A549 (cell line): ENCODE measurements around the gene BOD1L1. TPM values are rescaled to one million over a fixed set of nuclear protein-coding genes. Genes with fewer than 3 reads are reported as not detected.

ENCODE experiments used
- ATAC-seq, 2 experiments: fragments of 200-7000 bp in 1 of 2; fragments of >200 bp in 1 of 2; cut with Nextera tagmentation in 1 of 2; cut with Tn5 transposase in 1 of 2; 3 replicates each; pipeline versions ENCODE4 v1.8.0 to v1.9.1; 2018 to 2020; ENCODE audit warnings: mild to moderate bottlenecking in 1 of 2, moderate library complexity in 1 of 2
- CTCF ChIA-PET: fragments of 300-600 bp; sonication (Branson Sonifier 250); formaldehyde crosslinking; extraction: SDS; loops from one replicate; lab custom pipeline; 2021; ENCODE audit warnings: antibody characterized with exemption, inconsistent platforms; lab: Yijun Ruan, JAX
- POLR2A ChIA-PET: fragments of 350-600 bp; formaldehyde crosslinking; extraction: SDS; loops from one replicate; lab custom pipeline; 2021; ENCODE audit warnings: antibody characterized with exemption, inconsistent platforms; lab: Yijun Ruan, JAX
- DNase-seq, 2 experiments: peaks; one replicate each; pipeline versions ENCODE4 v3.0.0 to v3.0.0-alpha.2; 2011 to 2016; ENCODE audit warnings: low read depth in 1 of 2, low spot score in 1 of 2
- FAIRE-seq: peaks from 2 replicates; lab custom pipeline; 2011; peaks lifted over from hg19 to GRCh38; lab: Jason Lieb, UNC
- H3K27ac ChIP-seq, 2 experiments: fragments of >200 bp; sonication (Bioruptor Twin); formaldehyde crosslinking; 3 replicates each; pipeline ENCODE4 v1.5.1; 2016 to 2017
- H3K4me1 ChIP-seq: fragments of >200 bp; sonication (Bioruptor Twin); formaldehyde crosslinking; 3 replicates; pipeline ENCODE4 v1.6.1; 2016
- H3K4me2 ChIP-seq: fragments of >200 bp; sonication (Bioruptor Twin); formaldehyde crosslinking; 3 replicates; pipeline ENCODE4 v1.6.1; 2016
- H3K4me3 ChIP-seq: fragments of >200 bp; sonication (Bioruptor Twin); formaldehyde crosslinking; 3 replicates; pipeline ENCODE4 v1.5.1; 2016
- H3K9me3 ChIP-seq: fragments of >200 bp; sonication (Bioruptor Twin); formaldehyde crosslinking; 3 replicates; pipeline ENCODE4 v1.6.1; 2016
- BHLHE40 ChIP-seq: IDR thresholded peaks from 2 replicates; pipeline ENCODE4 v1.6.1; 2012; ENCODE audit warnings: low read depth, low read length, inconsistent platforms
- CBX2 ChIP-seq: fragments of 200-600 bp; sonication (generic); IDR thresholded peaks from 2 replicates; pipeline ENCODE4 v1.6.1; 2016; ENCODE audit warnings: low read depth, mild to moderate bottlenecking, borderline replicate concordance
- CEBPB ChIP-seq, 2 experiments: fragments of >200 bp in 1 of 2; sonication (Bioruptor Twin) in 1 of 2; formaldehyde crosslinking in 1 of 2; IDR thresholded peaks; 2 replicates each; pipeline ENCODE4 v1.6.1; 2012 to 2016
- CHD4 ChIP-seq: fragments of 200-600 bp; sonication (generic); IDR thresholded peaks from 2 replicates; pipeline ENCODE4 v1.6.1; 2016; ENCODE audit warnings: antibody characterized with exemption, mild to moderate bottlenecking, borderline replicate concordance
- EHF ChIP-seq: fragments of 250-450 bp; sonication (Bioruptor Pico); IDR thresholded peaks from 2 replicates; pipeline ENCODE4 v1.5.0; 2020; ENCODE audit warnings: mild to moderate bottlenecking
- EHMT2 ChIP-seq: fragments of 200-600 bp; sonication (generic); IDR thresholded peaks from 2 replicates; pipeline ENCODE4 v1.6.1; 2016; ENCODE audit warnings: antibody characterized with exemption, low read depth, mild to moderate bottlenecking, moderate library complexity
- EP300 ChIP-seq, 2 experiments: fragments of >200 bp; sonication (Bioruptor Twin); formaldehyde crosslinking; IDR thresholded peaks; 2 replicates in 1 of 2; 3 replicates in 1 of 2; pipeline ENCODE4 v1.6.1; 2016 to 2017
- ESRRA ChIP-seq: fragments of 150-350 bp; IDR thresholded peaks from 2 replicates; pipeline ENCODE4 v1.6.1; 2014; ENCODE audit warnings: mild to moderate bottlenecking, low read length, borderline replicate concordance
- FOSB ChIP-seq: fragments of 250-450 bp; sonication (Bioruptor Pico); IDR thresholded peaks from 2 replicates; pipeline ENCODE4 v1.5.0; 2020; ENCODE audit warnings: mild to moderate bottlenecking, moderate library complexity
- FOSL2 ChIP-seq, 2 experiments: fragments of 450-650 bp in 1 of 2; fragments of >200 bp in 1 of 2; sonication (Bioruptor Twin) in 1 of 2; formaldehyde crosslinking; IDR thresholded peaks; 2 replicates each; pipeline versions ENCODE4 v1.5.0 to v1.6.1; 2016 to 2020; ENCODE audit warnings: mild to moderate bottlenecking in 1 of 2, moderate library complexity in 1 of 2
- GATA3 ChIP-seq: IDR thresholded peaks from 2 replicates; pipeline ENCODE4 v1.6.1; 2012; ENCODE audit warnings: borderline replicate concordance
- HDAC2 ChIP-seq: fragments of 200-600 bp; sonication (generic); IDR thresholded peaks from 2 replicates; pipeline ENCODE4 v1.6.1; 2016
- HOXB5 ChIP-seq: fragments of 250-450 bp; sonication (Bioruptor Pico); IDR thresholded peaks from 2 replicates; pipeline ENCODE4 v1.5.0; 2020; ENCODE audit warnings: mild to moderate bottlenecking, moderate library complexity
- JUN ChIP-seq, 2 experiments: fragments of >200 bp; sonication (Bioruptor Twin); formaldehyde crosslinking; IDR thresholded peaks; 2 replicates in 1 of 2; 3 replicates in 1 of 2; pipeline ENCODE4 v1.6.1; 2016 to 2017
- JUNB ChIP-seq: fragments of >200 bp; sonication (Bioruptor Twin); formaldehyde crosslinking; IDR thresholded peaks from 2 replicates; pipeline ENCODE4 v1.6.1; 2016
- KDM5A ChIP-seq: fragments of 200-600 bp; sonication (generic); IDR thresholded peaks from 2 replicates; pipeline ENCODE4 v1.6.1; 2016; ENCODE audit warnings: antibody characterized with exemption, mild to moderate bottlenecking
- MYC ChIP-seq: IDR thresholded peaks from 2 replicates; pipeline ENCODE4 v1.6.1; 2012; ENCODE audit warnings: mild to moderate bottlenecking, inconsistent platforms, low read length, improper control_type of control experiment, borderline replicate concordance
- NPAS2 ChIP-seq: fragments of 250-450 bp; sonication (Bioruptor Pico); IDR thresholded peaks from 2 replicates; pipeline ENCODE4 v1.8.0; 2022; ENCODE audit warnings: mild to moderate bottlenecking, moderate library complexity, borderline replicate concordance
- PHF8 ChIP-seq: fragments of 200-600 bp; sonication (generic); IDR thresholded peaks from 2 replicates; pipeline ENCODE4 v1.6.1; 2016; ENCODE audit warnings: low read depth, mild to moderate bottlenecking, antibody characterized with exemption, moderate library complexity, borderline replicate concordance
- POLR2A ChIP-seq: IDR thresholded peaks from 2 replicates; pipeline ENCODE4 v1.6.1; 2012; ENCODE audit warnings: mild to moderate bottlenecking, low read length
- POLR2AphosphoS2 ChIP-seq: conservative IDR thresholded peaks from 2 replicates; pipeline ENCODE4 v1.6.1; 2012; ENCODE audit warnings: low read length, improper control_type of control experiment, inconsistent platforms
- RAD21 ChIP-seq, 2 experiments: fragments of >200 bp in 1 of 2; sonication (Bioruptor Twin) in 1 of 2; formaldehyde crosslinking in 1 of 2; IDR thresholded peaks in 1 of 2; conservative IDR thresholded peaks in 1 of 2; 2 replicates in 1 of 2; 3 replicates in 1 of 2; pipeline ENCODE4 v1.6.1; 2012 to 2018; ENCODE audit warnings: inconsistent platforms in 1 of 2
- RARB ChIP-seq: fragments of 250-450 bp; sonication (Bioruptor Pico); IDR thresholded peaks from 2 replicates; pipeline ENCODE4 v1.8.0; 2021; ENCODE audit warnings: mild to moderate bottlenecking, moderate library complexity
- RCOR1 ChIP-seq: fragments of 150-350 bp; IDR thresholded peaks from 2 replicates; pipeline ENCODE4 v1.6.1; 2014; ENCODE audit warnings: antibody characterized with exemption, low read length, low read depth
- RFX5 ChIP-seq: fragments of 450-650 bp; IDR thresholded peaks from 2 replicates; pipeline ENCODE4 v1.7.1; 2014; ENCODE audit warnings: antibody characterized with exemption, mild to moderate bottlenecking, moderate library complexity
- SREBF2 ChIP-seq: fragments of 450-650 bp; IDR thresholded peaks from 2 replicates; pipeline ENCODE4 v1.6.1; 2014; ENCODE audit warnings: mild to moderate bottlenecking, moderate library complexity
- TP53 ChIP-seq: fragments of 250-450 bp; sonication (Bioruptor Pico); IDR thresholded peaks from 2 replicates; pipeline ENCODE4 v1.5.0; 2021; ENCODE audit warnings: mild to moderate bottlenecking, moderate library complexity
- ZFP36 ChIP-seq: fragments of 450-650 bp; IDR thresholded peaks from 2 replicates; pipeline ENCODE4 v1.6.1; 2014; ENCODE audit warnings: borderline replicate concordance; ENCODE audit not compliant: partially characterized antibody
- ZSCAN20 ChIP-seq: fragments of 250-450 bp; sonication (Bioruptor Pico); IDR thresholded peaks from 2 replicates; pipeline ENCODE4 v1.8.0; 2022; ENCODE audit warnings: mild to moderate bottlenecking, moderate library complexity
- polyA plus RNA-seq, 4 experiments: library from polyadenylated mRNA; depleted of rRNA in 3 of 4; stranded (reverse); fragments of >200 nt; fragmentation: RNase III in 1 of 4; extraction: RNeasy Plus Mini Kit Qiagen cat#74134 plus additional on column Dnase treatment in 1 of 4; gene quantifications; 2 replicates in 3 of 4; 3 replicates in 1 of 4; pipeline ENCODE4 v1.2.3, GENCODE V29; 2011 to 2017
- TF ChIP-seq, protein P1 (sequence below): IDR thresholded peaks from 2 replicates; pipeline ENCODE4 v1.6.1; 2012
- TF ChIP-seq, protein P2 (sequence below): fragments of 200-600 bp; sonication (generic); IDR thresholded peaks from 2 replicates; pipeline ENCODE4 v1.6.1; 2016; ENCODE audit warnings: antibody characterized with exemption, mild to moderate bottlenecking, moderate library complexity
- TF ChIP-seq, protein P3 (sequence below): fragments of 450-650 bp; IDR thresholded peaks from 2 replicates; pipeline ENCODE4 v1.6.1; 2014; ENCODE audit warnings: antibody characterized with exemption
- TF ChIP-seq, protein P4 (sequence below): fragments of >200 bp; sonication (Bioruptor Twin); formaldehyde crosslinking; IDR thresholded peaks from 3 replicates; pipeline ENCODE4 v1.6.1; 2016

Gene BOD1L1
- polyA plus RNA-seq, 2 of the 4 experiments (the other 2 are of a cell fraction), result 16.4 to 27.7 TPM

DNA sequence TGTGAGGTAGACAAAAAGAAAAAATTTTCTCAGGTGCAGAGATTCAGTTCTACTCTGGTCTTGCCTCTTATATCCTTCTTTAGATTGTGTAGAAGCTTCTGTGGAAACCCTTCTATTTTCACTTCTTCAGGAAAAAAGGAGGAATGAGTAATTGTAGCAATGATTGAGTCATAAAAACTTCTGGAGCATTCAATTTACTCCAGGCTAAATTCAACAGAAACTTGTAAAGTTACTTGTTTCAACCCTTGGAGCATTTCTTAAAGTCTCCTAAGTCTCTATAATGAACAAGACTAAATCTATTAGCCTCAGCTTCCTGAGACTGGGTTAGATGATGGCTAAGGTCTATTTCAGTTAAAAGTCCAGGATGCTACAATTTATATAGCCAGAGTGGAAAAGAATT, 29.9 kb downstream of the BOD1L1 start:
- DNase-seq, result no peak
- peaks cover 34% of the 10 kb centered on the region for H3K4me1 ChIP-seq
- H3K4me2 ChIP-seq, result peak overlapping the region; percentile 54
- H3K4me3 ChIP-seq, result no peak overlapping the region
- H3K9me3 ChIP-seq, result no peaks in the 10 kb centered on the region
- H3K27ac ChIP-seq, result peak overlapping the region; percentile 78 to 85
- TF ChIP-seq JUN (IDR thresholded peaks at IDR 0.05) (no peak), CHD4 (no peak), POLR2A (no peak), ZSCAN20 (CRISPR knock-in tag) (no peak)
- CTCF ChIA-PET, result interaction anchor here (0.7 to 1.2 kb wide), 2 partner anchors 39 to 56 kb away, joined by 3 read pairs; no protein-coding TSS in a partner anchor
- no peak for FAIRE-seq
- POLR2A ChIA-PET, result no interaction called here
- ATAC-seq, result peak; percentile 32 to 37; a peak in 3 of 6 replicates

DNA sequence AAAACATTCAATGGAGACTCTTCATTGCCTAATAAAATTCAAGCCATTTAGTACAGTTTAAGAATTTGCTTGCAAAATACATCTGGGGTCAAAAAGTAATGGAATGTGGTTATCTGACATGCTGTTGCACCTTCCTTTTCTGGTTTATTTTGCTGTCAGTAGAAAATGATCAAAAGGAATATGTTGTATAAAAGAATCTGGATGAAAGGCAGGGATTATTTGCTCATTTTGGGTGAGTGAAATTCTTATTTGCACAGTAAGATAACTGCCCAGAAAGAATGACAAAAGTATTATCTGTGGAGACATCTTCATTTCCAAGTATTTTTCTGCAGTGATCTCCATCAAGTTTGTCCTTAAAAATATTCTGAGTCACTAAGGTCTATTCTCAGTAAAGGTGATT, 30.4 kb downstream of the BOD1L1 start:
- peaks cover 34% of the 10 kb centered on the region for H3K4me1 ChIP-seq
- peak overlapping the region; percentile 54 for H3K4me2 ChIP-seq
- DNase-seq (peak in 1 of 2 experiments; percentile 29), FAIRE-seq (no peak), ATAC-seq (peak; percentile 48 to 55; a peak in 4 of 6 replicates)
- no peak overlapping the region for H3K4me3 ChIP-seq
- CTCF ChIA-PET, result interaction anchor here (1.2 kb wide), 1 partner anchor 56 kb away, joined by 3 read pairs; no protein-coding TSS in a partner anchor
- POLR2A ChIA-PET, result no interaction called here
- peak overlapping the region; percentile 78 to 85; a peak in 5 of 6 replicates for H3K27ac ChIP-seq
- no peaks in the 10 kb centered on the region for H3K9me3 ChIP-seq
- TF ChIP-seq EHMT2, result no peak
- no peak for TF ChIP-seq RAD21 (conservative IDR thresholded peaks at IDR 0.05 in 1 of 2, IDR thresholded peaks at IDR 0.05 in 1 of 2)
- TF ChIP-seq HOXB5 (CRISPR knock-in tag), result no peak
- TF ChIP-seq ZFP36, result no peak
- TF ChIP-seq, protein P1, sequence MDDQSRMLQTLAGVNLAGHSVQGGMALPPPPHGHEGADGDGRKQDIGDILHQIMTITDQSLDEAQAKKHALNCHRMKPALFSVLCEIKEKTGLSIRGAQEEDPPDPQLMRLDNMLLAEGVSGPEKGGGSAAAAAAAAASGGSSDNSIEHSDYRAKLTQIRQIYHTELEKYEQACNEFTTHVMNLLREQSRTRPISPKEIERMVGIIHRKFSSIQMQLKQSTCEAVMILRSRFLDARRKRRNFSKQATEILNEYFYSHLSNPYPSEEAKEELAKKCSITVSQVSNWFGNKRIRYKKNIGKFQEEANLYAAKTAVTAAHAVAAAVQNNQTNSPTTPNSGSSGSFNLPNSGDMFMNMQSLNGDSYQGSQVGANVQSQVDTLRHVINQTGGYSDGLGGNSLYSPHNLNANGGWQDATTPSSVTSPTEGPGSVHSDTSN, result no peak
- no peak for TF ChIP-seq NPAS2
- TF ChIP-seq EP300 (IDR thresholded peaks at IDR 0.05), result peak; percentile 53 to 79; a peak in 3 of 5 replicates
- TF ChIP-seq ESRRA, result no peak
- TF ChIP-seq, protein P2, sequence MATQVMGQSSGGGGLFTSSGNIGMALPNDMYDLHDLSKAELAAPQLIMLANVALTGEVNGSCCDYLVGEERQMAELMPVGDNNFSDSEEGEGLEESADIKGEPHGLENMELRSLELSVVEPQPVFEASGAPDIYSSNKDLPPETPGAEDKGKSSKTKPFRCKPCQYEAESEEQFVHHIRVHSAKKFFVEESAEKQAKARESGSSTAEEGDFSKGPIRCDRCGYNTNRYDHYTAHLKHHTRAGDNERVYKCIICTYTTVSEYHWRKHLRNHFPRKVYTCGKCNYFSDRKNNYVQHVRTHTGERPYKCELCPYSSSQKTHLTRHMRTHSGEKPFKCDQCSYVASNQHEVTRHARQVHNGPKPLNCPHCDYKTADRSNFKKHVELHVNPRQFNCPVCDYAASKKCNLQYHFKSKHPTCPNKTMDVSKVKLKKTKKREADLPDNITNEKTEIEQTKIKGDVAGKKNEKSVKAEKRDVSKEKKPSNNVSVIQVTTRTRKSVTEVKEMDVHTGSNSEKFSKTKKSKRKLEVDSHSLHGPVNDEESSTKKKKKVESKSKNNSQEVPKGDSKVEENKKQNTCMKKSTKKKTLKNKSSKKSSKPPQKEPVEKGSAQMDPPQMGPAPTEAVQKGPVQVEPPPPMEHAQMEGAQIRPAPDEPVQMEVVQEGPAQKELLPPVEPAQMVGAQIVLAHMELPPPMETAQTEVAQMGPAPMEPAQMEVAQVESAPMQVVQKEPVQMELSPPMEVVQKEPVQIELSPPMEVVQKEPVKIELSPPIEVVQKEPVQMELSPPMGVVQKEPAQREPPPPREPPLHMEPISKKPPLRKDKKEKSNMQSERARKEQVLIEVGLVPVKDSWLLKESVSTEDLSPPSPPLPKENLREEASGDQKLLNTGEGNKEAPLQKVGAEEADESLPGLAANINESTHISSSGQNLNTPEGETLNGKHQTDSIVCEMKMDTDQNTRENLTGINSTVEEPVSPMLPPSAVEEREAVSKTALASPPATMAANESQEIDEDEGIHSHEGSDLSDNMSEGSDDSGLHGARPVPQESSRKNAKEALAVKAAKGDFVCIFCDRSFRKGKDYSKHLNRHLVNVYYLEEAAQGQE, result no peak
- TF ChIP-seq HDAC2, result no peak
- no peak for TF ChIP-seq RFX5
- TF ChIP-seq CEBPB (IDR thresholded peaks at IDR 0.05), result peak; percentile 51 to 76
- TF ChIP-seq GATA3, result peak; percentile 89
- TF ChIP-seq, protein P3, sequence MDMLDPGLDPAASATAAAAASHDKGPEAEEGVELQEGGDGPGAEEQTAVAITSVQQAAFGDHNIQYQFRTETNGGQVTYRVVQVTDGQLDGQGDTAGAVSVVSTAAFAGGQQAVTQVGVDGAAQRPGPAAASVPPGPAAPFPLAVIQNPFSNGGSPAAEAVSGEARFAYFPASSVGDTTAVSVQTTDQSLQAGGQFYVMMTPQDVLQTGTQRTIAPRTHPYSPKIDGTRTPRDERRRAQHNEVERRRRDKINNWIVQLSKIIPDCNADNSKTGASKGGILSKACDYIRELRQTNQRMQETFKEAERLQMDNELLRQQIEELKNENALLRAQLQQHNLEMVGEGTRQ, result no peak
- no peak for TF ChIP-seq TP53 (CRISPR knock-in tag)
- no peak for TF ChIP-seq POLR2AphosphoS2
- TF ChIP-seq CBX2, result no peak
- TF ChIP-seq POLR2A, result no peak
- no peak for TF ChIP-seq EHF (CRISPR knock-in tag)
- no peak for TF ChIP-seq BHLHE40
- peak; percentile 79 for TF ChIP-seq JUNB
- no peak for TF ChIP-seq PHF8
- TF ChIP-seq FOSB (CRISPR knock-in tag), result no peak
- no peak for TF ChIP-seq CHD4
- no peak for TF ChIP-seq RCOR1
- no peak for TF ChIP-seq KDM5A
- TF ChIP-seq, protein P4, sequence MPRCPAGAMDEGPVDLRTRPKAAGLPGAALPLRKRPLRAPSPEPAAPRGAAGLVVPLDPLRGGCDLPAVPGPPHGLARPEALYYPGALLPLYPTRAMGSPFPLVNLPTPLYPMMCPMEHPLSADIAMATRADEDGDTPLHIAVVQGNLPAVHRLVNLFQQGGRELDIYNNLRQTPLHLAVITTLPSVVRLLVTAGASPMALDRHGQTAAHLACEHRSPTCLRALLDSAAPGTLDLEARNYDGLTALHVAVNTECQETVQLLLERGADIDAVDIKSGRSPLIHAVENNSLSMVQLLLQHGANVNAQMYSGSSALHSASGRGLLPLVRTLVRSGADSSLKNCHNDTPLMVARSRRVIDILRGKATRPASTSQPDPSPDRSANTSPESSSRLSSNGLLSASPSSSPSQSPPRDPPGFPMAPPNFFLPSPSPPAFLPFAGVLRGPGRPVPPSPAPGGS, result no peak
- TF ChIP-seq FOSL2 (IDR thresholded peaks at IDR 0.05), result no peak
- TF ChIP-seq FOSL2 (CRISPR knock-in tag; IDR thresholded peaks at IDR 0.05), result no peak
- no peak for TF ChIP-seq ZSCAN20 (CRISPR knock-in tag)
- TF ChIP-seq SREBF2, result no peak
- no peak for TF ChIP-seq RARB
- TF ChIP-seq MYC, result no peak
